ENCODE measurements around the gene USH2A.

DNA sequence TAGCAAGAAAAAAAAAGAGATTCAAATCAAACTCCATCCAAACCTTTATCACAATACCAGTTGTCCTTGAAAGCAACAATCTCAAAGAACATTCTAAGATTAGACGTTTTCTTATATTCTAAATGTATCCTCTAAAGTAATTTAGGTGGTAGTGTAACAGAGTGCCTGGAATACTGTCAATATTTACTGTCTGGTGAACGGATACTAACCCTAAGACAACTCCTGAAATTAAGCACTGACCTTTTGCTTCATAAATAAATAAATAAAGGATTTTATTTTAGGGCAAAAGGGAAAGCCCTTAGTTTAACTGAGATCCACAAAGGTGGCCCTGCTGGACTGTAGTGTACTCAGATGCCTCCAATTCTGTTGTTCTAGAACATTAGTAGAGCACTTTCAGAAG is 9.9 kb upstream of the USH2A start:
- TF ChIP-seq, protein P1, sequence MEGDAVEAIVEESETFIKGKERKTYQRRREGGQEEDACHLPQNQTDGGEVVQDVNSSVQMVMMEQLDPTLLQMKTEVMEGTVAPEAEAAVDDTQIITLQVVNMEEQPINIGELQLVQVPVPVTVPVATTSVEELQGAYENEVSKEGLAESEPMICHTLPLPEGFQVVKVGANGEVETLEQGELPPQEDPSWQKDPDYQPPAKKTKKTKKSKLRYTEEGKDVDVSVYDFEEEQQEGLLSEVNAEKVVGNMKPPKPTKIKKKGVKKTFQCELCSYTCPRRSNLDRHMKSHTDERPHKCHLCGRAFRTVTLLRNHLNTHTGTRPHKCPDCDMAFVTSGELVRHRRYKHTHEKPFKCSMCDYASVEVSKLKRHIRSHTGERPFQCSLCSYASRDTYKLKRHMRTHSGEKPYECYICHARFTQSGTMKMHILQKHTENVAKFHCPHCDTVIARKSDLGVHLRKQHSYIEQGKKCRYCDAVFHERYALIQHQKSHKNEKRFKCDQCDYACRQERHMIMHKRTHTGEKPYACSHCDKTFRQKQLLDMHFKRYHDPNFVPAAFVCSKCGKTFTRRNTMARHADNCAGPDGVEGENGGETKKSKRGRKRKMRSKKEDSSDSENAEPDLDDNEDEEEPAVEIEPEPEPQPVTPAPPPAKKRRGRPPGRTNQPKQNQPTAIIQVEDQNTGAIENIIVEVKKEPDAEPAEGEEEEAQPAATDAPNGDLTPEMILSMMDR (IDR thresholded peaks at IDR 0.05; ENCODE audit: insufficient read depth, low read depth, low read length) = no peak
- TF ChIP-seq EZH2 (IDR thresholded peaks at IDR 0.05; ENCODE audit: insufficient read depth, low read length) = no peak
